HG02938 (cell line): Measurements from ENCODE around the gene ADAP1.
"Not testable (repeated sequence)": the region's sequence is repeated elsewhere in the genome, so short reads cannot be mapped to it uniquely, and the experiment has no call there.

Experiments used
- ATAC-seq: cut with Tn5 transposase; IDR thresholded peaks from one replicate; pipeline ENCODE4 v1.9.1; 2021; ENCODE audit warnings: mild to moderate bottlenecking, moderate library complexity; ENCODE audit not compliant: unreplicated experiment

The ADAP1 gene

DNA sequence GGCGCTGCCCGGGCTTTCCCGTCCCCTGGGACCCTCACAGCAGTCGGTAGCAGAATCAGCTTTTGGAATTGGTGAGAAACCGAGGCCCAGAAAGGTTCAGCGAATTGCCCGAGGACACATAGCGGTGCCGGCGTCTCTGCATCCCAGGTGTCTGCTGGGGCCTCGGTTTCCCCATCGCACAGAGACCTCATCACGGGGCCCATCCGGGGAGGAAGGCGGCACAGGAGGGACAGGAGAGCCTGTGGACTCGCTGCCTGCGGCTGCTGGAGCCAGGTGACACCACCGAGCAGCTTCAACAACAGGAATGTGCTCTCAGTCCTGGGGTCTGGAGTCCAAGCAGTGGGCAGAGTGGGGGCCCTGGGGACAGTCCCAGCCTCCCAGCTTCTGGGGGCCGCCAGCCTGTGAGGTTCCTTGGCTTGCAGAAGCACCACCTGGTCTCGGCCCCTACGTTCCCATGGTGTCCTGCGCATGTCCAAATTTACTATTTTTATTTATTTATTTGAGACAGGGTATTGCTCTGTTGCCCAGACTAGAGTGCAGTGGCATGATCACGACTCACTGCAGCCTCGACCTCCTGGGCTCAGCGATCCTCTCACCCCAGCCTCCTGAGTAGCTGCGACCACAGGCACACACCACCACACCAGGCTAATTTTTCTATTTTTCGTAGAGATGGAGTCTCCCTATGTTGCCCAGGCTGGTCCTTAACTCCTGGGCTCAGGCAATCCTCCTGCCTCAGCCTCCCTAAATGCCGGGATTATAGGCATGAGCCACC lies 21.4 kb upstream of the ADAP1 start:
- ATAC-seq: no peak

DNA sequence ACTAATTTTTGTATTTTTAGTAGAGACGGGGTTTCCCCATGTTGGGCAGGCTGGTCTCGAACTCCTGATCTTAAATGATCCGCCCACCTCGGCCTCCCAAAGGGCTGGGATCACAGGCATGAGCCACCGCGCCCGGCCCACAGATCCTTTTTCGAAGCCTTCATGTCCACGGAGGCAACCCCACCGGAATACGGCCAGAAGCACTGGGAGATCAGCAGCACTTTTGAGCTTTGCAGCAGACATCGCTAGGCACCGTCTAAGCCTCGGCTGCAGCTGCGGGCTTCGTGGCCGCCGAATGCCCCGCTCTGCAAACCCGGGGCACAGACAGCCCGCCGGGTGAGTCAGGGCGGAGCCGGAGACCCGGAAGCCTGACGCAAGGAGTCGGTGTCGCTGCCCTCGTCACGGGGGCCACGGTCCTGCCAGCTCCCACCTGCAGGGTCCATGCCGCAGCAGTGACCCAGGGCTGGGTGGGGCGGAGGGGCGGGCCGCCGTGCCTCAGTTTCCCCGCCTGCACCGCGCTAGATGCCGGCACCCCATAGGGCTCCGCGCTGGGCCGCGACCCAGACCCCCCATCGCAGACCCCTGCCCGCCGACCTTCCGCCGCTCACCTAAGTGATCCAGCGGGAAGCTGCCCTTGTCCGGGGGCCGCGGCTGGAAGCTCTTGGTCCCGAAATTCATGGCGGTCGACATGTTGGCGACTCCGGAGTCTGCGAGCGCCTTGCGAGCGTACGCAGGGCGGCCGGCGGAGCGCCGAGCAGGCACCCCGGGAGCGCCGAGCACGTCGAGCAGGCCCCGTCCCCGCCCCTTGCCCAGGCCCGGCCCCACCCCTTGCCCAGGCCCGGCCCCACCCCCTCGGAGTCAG lies 20.6 kb upstream of the ADAP1 start, which contains the start of gene COX19:
Gene COX19 (minus strand): TSS at position 730 of the 862 bp plus-strand sequence. CDS start 40 bp downstream, at position 690.
- peak; percentile 55 for ATAC-seq

DNA sequence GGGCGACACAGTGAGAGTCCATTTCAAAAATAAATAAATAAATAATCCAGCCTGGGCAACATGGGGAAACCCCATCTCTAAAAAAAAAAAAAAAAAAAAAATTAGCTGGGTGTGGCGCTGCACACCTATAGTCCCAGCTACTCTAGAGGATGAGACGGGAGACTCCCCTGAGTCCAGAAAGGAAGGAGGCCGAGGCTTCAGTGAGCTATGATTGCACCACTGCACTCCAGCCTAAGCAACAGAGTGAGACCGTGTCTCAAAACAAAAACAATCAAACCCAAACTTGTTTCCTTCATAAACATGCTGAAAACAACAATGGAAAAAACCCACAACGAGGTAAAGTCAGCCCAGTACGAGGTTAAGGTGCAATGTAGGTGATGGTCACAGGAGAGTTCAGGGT lies 19.7 kb upstream of the ADAP1 start:
- no peak for ATAC-seq

DNA sequence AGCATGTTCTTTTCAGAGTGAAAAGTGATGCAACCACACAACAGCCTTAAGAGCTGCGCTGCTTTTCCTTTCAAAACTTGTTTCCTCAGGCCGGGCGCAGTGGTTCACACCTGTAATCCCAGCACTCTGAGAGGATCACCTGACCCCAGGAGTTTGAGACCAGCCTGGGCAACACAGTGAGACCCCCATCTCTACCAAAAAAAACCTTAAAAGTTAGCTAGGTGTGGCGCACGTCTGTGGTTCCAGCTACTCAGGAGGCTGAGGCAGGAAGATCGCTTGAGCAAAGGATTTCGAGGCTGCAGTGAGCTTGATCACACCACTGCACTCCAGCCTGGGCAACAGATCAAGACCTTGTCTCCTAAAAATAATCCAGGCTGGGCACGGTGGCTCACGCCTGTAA lies 18.8 kb upstream of the ADAP1 start:
- no peak for ATAC-seq

GRCh38 chr7:972676-973309 lies 18.3 kb upstream of the ADAP1 start:
- ATAC-seq: no peak

DNA sequence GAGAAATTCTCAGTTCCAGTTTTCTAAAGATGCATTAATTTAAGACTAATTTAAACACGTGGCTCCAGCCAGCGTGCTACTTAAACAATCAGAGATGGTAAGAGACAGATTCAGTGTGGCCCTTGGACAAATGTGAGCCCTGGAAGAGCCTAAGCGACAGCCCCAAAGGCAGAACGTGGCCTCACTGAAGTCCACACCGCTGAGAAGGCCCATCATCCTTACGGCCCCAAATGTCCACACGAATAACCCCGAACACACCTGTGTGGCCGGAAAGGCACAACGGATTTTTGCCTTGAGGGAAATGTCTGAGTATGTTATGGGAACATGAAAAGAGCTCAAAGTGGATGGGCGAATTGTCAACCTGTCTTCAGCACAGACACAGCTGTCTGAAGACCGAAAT lies 17.6 kb upstream of the ADAP1 start:
- no peak for ATAC-seq

DNA sequence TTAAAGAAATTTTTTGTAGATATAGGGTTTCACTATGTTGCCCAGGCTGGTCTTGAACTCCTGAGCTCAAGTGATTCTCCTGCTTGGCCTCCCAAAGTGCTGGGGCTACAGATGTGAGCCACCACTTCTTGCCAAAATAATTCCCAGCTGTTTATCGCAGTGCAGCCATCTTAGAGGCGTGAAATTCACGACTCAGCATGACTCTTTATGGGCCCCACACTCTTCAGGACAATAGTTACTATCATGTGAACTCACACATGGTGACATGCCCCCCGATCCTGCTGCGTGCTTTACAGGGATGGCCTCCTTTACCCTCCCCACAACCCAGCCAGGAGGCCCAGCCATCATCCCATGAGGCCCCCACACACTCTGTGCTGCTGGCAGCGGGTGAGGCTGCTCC lies 16.3 kb upstream of the ADAP1 start:
- no peak for ATAC-seq

DNA sequence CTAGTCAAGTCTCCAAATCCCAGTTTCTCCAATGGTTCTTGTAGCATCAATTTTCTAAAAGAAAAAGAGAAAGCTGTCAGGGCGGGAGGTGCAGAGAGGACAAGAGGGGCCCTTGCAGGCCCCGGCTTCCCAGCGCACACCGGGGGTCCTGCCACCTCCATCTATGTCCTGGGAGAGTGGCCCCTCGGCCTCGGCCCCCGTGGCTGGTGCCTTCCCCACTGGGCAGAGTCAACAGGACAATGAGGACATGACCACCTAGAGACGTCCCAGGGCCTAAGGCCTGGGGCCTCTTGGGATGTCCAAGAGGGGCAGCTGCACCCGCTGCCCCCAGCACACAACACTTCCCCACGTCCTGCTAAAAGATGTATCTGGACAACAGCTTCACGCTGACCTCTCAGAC lies 14.9 kb upstream of the ADAP1 start:
- no peak for ATAC-seq

GRCh38 chr7:968205-969105 lies 14.0 kb upstream of the ADAP1 start:
- no peak for ATAC-seq

GRCh38 chr7:967361-968082 lies 13.0 kb upstream of the ADAP1 start:
- no peak for ATAC-seq

- ATAC-seq: no peak
These were observed 12.0 kb upstream of the ADAP1 start for GRCh38 chr7:966291-967069.

DNA sequence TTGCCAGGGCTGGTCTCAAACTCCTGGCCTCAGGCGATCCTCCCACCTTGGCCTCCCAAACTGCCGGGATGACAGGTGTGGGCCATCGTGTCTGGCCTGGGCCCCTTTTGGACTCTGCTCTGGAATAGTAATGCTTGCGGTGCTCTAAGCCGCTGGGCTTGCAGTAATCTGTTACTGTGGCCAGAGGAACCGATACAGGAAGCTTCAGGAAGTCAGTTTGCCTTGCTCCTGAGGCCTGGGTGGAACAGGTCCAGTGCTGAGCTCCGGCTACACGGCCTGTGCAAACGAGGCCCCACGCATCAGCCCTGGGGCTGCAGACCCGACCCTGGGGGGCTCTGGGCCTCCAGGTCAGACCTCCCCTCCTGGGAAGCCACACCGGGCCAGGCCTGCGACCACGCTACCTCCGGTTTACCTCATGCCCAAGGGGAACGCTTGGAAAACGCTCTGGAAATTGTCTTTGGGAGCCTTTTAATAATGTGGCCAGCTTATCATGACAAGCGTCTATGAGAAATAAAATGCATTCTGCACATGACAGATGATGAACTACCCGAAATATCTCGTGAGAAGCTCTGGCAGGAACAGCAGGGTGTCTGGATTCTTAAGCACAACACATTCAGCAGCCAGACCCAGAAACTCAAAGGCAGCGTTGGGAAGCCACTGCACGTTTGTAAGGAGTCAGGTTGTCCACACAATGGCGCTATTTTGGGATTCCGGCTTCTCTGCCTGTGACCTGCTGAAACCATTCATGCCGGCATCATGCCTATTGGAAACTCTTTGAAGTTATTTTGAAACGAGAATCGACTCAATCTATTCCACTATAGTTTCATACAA lies 10.1 kb upstream of the ADAP1 start:
- ATAC-seq: no peak

DNA sequence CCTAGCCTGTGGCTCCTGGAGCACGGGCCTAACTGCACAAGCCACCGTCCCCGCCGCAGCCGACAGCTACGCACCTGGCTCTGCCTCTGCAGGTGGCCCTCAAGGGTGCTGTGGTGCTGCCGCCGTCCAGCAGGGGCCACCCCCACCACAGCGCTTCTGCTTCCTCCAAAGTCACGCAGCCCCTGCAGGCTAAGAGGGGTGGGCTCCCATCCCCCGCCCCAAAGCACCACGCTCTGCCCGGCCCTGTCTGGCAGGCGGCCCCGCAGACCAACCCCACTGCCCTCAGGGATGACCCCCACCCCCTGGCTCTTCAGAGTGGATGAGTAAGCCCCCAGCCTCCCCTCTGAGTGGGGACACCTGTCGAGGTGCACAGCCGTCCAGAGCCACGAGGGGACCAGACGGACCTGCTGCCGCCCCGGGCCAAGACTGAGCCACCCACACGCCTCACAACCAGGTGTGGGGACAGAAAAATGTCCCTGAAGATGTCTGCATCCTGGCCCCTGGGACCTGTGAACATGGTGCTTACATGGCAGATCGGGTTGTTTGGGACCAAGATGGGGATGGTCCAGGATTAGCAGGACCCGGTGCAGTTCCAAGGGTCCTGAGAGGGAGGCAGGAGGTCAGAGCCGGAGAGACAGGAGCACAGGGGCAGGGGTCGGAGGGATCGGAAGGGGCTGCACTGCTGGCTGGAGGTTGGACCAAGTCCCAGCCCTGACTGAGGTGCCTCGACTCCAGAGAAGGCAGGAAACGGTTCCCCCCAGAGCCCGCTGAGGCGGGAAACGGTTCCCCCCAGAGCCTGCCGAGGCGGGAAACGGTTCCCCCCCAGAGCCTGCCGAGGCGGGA lies 9.0 kb upstream of the ADAP1 start:
- ATAC-seq: no peak

GRCh38 chr7:962401-963081 lies 8.1 kb upstream of the ADAP1 start:
- no peak for ATAC-seq

DNA sequence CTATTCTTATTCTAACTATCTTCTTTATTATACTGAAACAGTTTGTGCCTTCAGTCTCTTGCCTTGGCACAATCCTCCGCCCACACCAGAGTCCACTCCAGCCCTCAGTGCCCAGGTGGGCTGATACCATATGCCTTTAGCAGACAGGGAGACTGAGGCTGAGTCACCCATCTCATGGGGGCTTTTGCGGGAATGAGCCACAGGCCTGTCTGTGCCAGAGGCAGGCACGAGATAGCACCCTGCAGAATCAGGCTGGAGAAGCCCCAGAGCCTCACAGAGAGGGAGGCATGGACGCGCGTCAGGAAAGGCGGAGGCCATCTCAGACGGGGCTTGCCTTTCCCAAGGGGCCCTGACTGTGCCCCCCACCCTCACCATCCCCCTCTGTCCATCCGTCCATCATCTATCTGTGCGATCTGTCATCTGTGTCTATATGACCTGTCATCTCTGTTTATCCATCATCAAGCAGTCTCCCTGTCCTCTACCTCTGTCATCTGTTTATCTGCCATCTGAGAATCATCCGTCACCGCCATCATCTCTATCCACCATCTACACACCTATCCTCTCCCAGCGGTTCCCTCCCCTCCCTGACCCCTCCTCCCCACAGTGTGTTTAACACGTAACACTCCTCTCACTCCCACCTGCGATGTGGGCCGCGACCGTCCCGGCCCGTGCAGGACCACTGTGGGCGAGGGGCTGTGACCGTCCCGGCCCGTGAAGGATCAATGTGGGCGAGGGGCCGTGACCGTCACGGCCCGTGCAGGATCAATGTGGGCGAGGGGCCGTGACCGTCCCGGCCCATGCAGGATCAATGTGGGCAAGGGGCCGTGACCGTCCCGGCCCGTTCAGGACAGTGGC lies 7.3 kb upstream of the ADAP1 start:
- no peak for ATAC-seq

DNA sequence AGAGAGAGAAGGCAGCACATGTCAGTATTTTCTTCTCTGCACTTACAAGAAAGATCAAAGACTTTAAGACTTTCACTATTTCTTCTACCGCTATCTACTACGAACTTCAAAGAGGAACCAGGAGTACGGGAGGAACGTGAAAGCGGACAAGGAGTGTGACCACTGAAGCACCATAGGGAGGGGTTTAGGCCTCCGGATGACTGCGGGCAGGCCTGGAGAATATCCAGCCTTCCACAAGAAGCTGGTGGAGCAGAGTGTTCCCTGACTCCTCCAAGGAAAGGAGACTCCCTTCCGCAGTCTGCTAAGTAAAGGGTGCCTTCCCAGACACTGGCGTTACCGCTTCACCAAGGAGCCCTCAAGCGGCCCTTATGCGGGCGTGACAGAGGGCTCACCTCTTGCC lies 6.5 kb upstream of the ADAP1 start:
- not testable (repeated sequence) for ATAC-seq
